K562 (cell line): ENCODE results near the gene SLC9A1. TPM values are rescaled to one million over a fixed set of nuclear protein-coding genes. Genes with fewer than 3 reads are reported as not detected.

Experiments used
- ATF3 ChIP-seq, 2 experiments: fragments of 450-650 bp in 1 of 2; sonication (generic) in 1 of 2; formaldehyde crosslinking in 1 of 2; IDR thresholded peaks in 1 of 2; conservative IDR thresholded peaks in 1 of 2; 2 replicates each; pipeline versions ENCODE4 v1.6.1 to v1.8.1; 2016 to 2023; ENCODE audit warnings: mild to moderate bottlenecking in 2 of 2, moderate library complexity in 2 of 2, inconsistent platforms in 1 of 2, missing genetic modification reagents in 1 of 2
- ATF7 ChIP-seq: fragments of 450-650 bp; IDR thresholded peaks from 2 replicates; pipeline ENCODE4 v1.7.1; 2014; ENCODE audit warnings: mild to moderate bottlenecking, moderate library complexity
- BACH1 ChIP-seq: fragments of 200-800 bp; sonication (Bioruptor generic); IDR thresholded peaks from 2 replicates; pipeline ENCODE4 v1.6.1; 2016; ENCODE audit warnings: missing genetic modification characterization, missing compliant biosample characterization
- CREB5 ChIP-seq: fragments of 250-450 bp; sonication (Bioruptor Pico); IDR thresholded peaks from 2 replicates; pipeline ENCODE4 v1.5.0; 2020; ENCODE audit warnings: mild to moderate bottlenecking
- KLF6 ChIP-seq: fragments of 250-450 bp; sonication (Bioruptor Pico); IDR thresholded peaks from 2 replicates; pipeline ENCODE4 v1.4.0; 2020; ENCODE audit warnings: mild to moderate bottlenecking, moderate library complexity, borderline replicate concordance
- MAFK ChIP-seq: IDR thresholded peaks from 2 replicates; pipeline ENCODE4 v1.6.1; 2011; ENCODE audit warnings: low read length, improper control_type of control experiment
- MAX ChIP-seq: sonication (generic); formaldehyde crosslinking; IDR thresholded peaks from 2 replicates; pipeline ENCODE4 v1.9.0; 2022; ENCODE audit warnings: mild to moderate bottlenecking, missing genetic modification reagents
- MEF2D ChIP-seq: conservative IDR thresholded peaks from 2 replicates; pipeline ENCODE4 v1.6.1; 2016; ENCODE audit warnings: low read depth, missing genetic modification characterization, missing compliant biosample characterization
- MEIS2 ChIP-seq: fragments of 450-650 bp; IDR thresholded peaks from 2 replicates; pipeline ENCODE4 v1.6.1; 2014; ENCODE audit warnings: mild to moderate bottlenecking; ENCODE audit not compliant: partially characterized antibody
- NFIX ChIP-seq: fragments of 250-450 bp; sonication (Bioruptor Pico); IDR thresholded peaks from 2 replicates; pipeline ENCODE4 v1.4.0; 2020; ENCODE audit warnings: low read depth, mild to moderate bottlenecking, moderate library complexity
- PHB ChIP-seq: fragments of 250-450 bp; sonication (Bioruptor Pico); IDR thresholded peaks from 2 replicates; pipeline ENCODE4 v1.5.0; 2021
- PTRF ChIP-seq: fragments of 450-650 bp; IDR thresholded peaks from 2 replicates; pipeline ENCODE4 v1.6.1; 2016; ENCODE audit warnings: mild to moderate bottlenecking, missing genetic modification characterization, missing compliant biosample characterization
- PYGO2 ChIP-seq: fragments of 450-650 bp; IDR thresholded peaks from 2 replicates; pipeline ENCODE4 v1.6.1; 2016; ENCODE audit warnings: mild to moderate bottlenecking, missing genetic modification characterization, moderate library complexity, missing compliant biosample characterization
- RUNX1 ChIP-seq: sonication (generic); IDR thresholded peaks from 2 replicates; pipeline ENCODE4 v1.6.1; 2016; ENCODE audit warnings: antibody characterized with exemption, low read depth
- TARDBP ChIP-seq: fragments of 450-650 bp; IDR thresholded peaks from 2 replicates; pipeline ENCODE4 v1.6.1; 2016
- ZMIZ1 ChIP-seq, 2 experiments: fragments of 150-350 bp in 1 of 2; IDR thresholded peaks; 2 replicates each; pipeline ENCODE4 v1.6.1; 2012 to 2016; ENCODE audit warnings: low read depth in 2 of 2, low read length in 2 of 2, mild to moderate bottlenecking in 1 of 2, moderate library complexity in 1 of 2
- ZNF277 ChIP-seq: fragments of 250-450 bp; sonication (Bioruptor Pico); IDR thresholded peaks from 2 replicates; pipeline ENCODE4 v1.8.0; 2022; ENCODE audit warnings: inconsistent platforms, mild to moderate bottlenecking, moderate library complexity, borderline replicate concordance
- ZNF699 ChIP-seq: fragments of 250-450 bp; sonication (Bioruptor Pico); IDR thresholded peaks from 2 replicates; pipeline ENCODE4 v1.8.0; 2021; ENCODE audit warnings: mild to moderate bottlenecking, moderate library complexity; ENCODE audit not compliant: insufficient replicate concordance
- ZNF707 ChIP-seq: fragments of 250-450 bp; sonication (Bioruptor Pico); conservative IDR thresholded peaks from 2 replicates; pipeline ENCODE4 v1.8.0; 2022; ENCODE audit warnings: inconsistent platforms, mild to moderate bottlenecking, moderate library complexity
- ZNF717 ChIP-seq: fragments of 250-450 bp; sonication (Bioruptor Pico); IDR thresholded peaks from 2 replicates; pipeline ENCODE4 v1.5.0; 2021
- polyA plus RNA-seq, 8 experiments: library from polyadenylated mRNA; depleted of rRNA in 4 of 8; stranded (reverse) in 5 of 8; unstranded in 3 of 8; fragments of >200 nt; fragmentation: Nextera tagmentation in 2 of 8; fragmentation: Illumina TruSeq in 1 of 8; extraction: Ambion mirVana in 2 of 8; extraction: Trizol in 1 of 8; gene quantifications; 2 replicates each; pipeline versions ENCODE4 v1.2.1 to v1.2.3, GENCODE V29; 2011 to 2014; ENCODE audit warnings: inconsistent platforms in 1 of 8, missing spikeins in 1 of 8
- total RNA-seq, 7 experiments: library from RNA; depleted of rRNA in 6 of 7; stranded (reverse); fragments of >200 nt in 6 of 7; fragmentation: Illumina TruSeq in 2 of 7; extraction: Trizol in 2 of 7; gene quantifications; 2 replicates each; pipeline versions ENCODE4 v1.2.1 to v1.2.3, GENCODE V29; 2011 to 2021; ENCODE audit warnings: low replicate concordance in 1 of 7

SLC9A1 gene
- total and polyA plus RNA-seq, 9 of the 15 experiments (the other 6 are each of a cell fraction or from before 2014, with no cell fraction given) = 0.59 to 14.4 (median 2.0) TPM

GRCh38 chr1:27111626-27112573 lies 43.0 kb downstream of the SLC9A1 start (continued):
- no peak for TF ChIP-seq ZMIZ1 (IDR thresholded peaks at IDR 0.05; ENCODE audit: low read depth in 2 of 2, low read length in 2 of 2)
- no peak for TF ChIP-seq ZNF699
- TF ChIP-seq MEIS2 = no peak
- TF ChIP-seq MAFK = peak; percentile 18; the same call in 1 of the 2 replicates
- no peak for TF ChIP-seq TARDBP
- TF ChIP-seq RUNX1 = no peak
- TF ChIP-seq MAX (CRISPR knock-in tag) = peak; percentile 92
- TF ChIP-seq PTRF (tag) = no peak
- no peak for TF ChIP-seq NFIX
- TF ChIP-seq PHB = no peak
- no peak for TF ChIP-seq ZNF717 (CRISPR knock-in tag)
- no peak for TF ChIP-seq KLF6
- 0 out of 2 replicates have a peak, but pooled peaks have one; percentile 29 for TF ChIP-seq BACH1 (tag)
- TF ChIP-seq ATF3 (IDR thresholded peaks at IDR 0.05) = peak; percentile 94
- TF ChIP-seq ATF3 (CRISPR knock-in tag; conservative IDR thresholded peaks at IDR 0.05) = peak; percentile 63; the same call in 1 of the 2 replicates
- no peak for TF ChIP-seq ZNF707
- no peak for TF ChIP-seq ZNF277 (CRISPR knock-in tag)
- no peak for TF ChIP-seq CREB5 (CRISPR knock-in tag)
- TF ChIP-seq PYGO2 = no peak
- peak; percentile 56 for TF ChIP-seq ATF7
- TF ChIP-seq MEF2D (tag) = no peak
